Ishikawa (cell line): ENCODE measurements around the gene SNX24.

Source experiments
- CEBPB ChIP-seq: IDR thresholded peaks from 2 replicates; pipeline ENCODE4 v1.6.1; 2012
- CREB1 ChIP-seq: IDR thresholded peaks from 2 replicates; pipeline ENCODE4 v1.6.1; 2012; ENCODE audit warnings: low read depth
- EGR1 ChIP-seq: IDR thresholded peaks from 2 replicates; pipeline ENCODE4 v1.6.1; 2012
- EP300 ChIP-seq: IDR thresholded peaks from 2 replicates; pipeline ENCODE4 v1.6.1; 2012; ENCODE audit warnings: borderline replicate concordance
- FOXM1 ChIP-seq: IDR thresholded peaks from 2 replicates; pipeline ENCODE4 v1.6.1; 2012; ENCODE audit warnings: low read depth, borderline replicate concordance
- MAX ChIP-seq: IDR thresholded peaks from 2 replicates; pipeline ENCODE4 v1.6.1; 2012
- RAD21 ChIP-seq: IDR thresholded peaks from 2 replicates; pipeline ENCODE4 v1.6.1; 2012; ENCODE audit warnings: low read depth
- TAF1 ChIP-seq: IDR thresholded peaks from 2 replicates; pipeline ENCODE4 v1.6.1; 2012; ENCODE audit warnings: low read depth, mild to moderate bottlenecking
- TCF12 ChIP-seq: IDR thresholded peaks from 2 replicates; pipeline ENCODE4 v1.6.1; 2012; ENCODE audit warnings: low read depth
- TEAD4 ChIP-seq: IDR thresholded peaks from 2 replicates; pipeline ENCODE4 v1.6.1; 2012
- USF1 ChIP-seq: IDR thresholded peaks from 2 replicates; pipeline ENCODE4 v1.6.1; 2012
- TF ChIP-seq, protein P1 (sequence below): IDR thresholded peaks from 2 replicates; pipeline ENCODE4 v1.6.1; 2012; ENCODE audit warnings: low read depth, mild to moderate bottlenecking

DNA sequence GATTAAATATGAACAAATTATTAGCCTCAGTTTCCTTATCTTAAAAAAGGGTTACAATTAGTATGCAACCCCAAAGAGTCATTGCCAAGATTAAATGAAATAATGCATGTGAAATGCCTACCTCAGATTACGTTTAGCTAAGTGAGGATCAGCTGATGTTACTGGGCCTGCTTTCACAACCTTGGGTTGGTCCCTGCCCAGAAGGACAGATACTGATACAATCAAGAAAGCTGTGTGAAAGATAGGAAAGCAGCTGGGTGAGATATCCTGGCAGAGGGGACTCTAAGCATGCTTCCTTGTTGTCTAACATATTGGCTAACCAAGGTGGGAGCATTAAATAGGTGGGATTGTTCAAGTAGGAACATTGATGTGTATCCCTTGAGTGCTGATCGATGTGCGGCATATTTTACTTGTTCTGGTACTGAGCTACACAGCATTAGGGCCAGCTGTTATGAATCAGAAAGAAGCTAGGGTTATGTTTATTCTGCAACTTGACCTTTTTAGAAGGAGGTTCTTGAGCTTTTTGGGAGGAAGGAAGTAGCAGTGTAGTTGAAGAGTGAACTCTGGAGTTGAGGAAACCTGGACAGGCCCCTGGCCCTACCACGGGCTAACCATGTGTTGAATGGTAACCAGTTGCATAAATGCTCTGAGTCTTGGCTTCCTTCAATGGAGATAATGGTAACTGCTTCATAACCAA lies 28.9 kb downstream of the SNX24 start:
- TF ChIP-seq TEAD4 = no peak
- no peak for TF ChIP-seq MAX
- TF ChIP-seq EP300 = no peak
- TF ChIP-seq, protein P1, sequence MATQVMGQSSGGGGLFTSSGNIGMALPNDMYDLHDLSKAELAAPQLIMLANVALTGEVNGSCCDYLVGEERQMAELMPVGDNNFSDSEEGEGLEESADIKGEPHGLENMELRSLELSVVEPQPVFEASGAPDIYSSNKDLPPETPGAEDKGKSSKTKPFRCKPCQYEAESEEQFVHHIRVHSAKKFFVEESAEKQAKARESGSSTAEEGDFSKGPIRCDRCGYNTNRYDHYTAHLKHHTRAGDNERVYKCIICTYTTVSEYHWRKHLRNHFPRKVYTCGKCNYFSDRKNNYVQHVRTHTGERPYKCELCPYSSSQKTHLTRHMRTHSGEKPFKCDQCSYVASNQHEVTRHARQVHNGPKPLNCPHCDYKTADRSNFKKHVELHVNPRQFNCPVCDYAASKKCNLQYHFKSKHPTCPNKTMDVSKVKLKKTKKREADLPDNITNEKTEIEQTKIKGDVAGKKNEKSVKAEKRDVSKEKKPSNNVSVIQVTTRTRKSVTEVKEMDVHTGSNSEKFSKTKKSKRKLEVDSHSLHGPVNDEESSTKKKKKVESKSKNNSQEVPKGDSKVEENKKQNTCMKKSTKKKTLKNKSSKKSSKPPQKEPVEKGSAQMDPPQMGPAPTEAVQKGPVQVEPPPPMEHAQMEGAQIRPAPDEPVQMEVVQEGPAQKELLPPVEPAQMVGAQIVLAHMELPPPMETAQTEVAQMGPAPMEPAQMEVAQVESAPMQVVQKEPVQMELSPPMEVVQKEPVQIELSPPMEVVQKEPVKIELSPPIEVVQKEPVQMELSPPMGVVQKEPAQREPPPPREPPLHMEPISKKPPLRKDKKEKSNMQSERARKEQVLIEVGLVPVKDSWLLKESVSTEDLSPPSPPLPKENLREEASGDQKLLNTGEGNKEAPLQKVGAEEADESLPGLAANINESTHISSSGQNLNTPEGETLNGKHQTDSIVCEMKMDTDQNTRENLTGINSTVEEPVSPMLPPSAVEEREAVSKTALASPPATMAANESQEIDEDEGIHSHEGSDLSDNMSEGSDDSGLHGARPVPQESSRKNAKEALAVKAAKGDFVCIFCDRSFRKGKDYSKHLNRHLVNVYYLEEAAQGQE = no peak
- TF ChIP-seq CREB1 = no peak
- no peak for TF ChIP-seq TCF12
- TF ChIP-seq RAD21 = no peak
- TF ChIP-seq EGR1 = no peak
- no peak for TF ChIP-seq TAF1
- TF ChIP-seq CEBPB = no peak
- no peak for TF ChIP-seq FOXM1
- no peak for TF ChIP-seq USF1
